Endothelial cell of umbilical vein (primary cell): ENCODE data around the gene TIMP4. TPM values are rescaled to one million over a fixed set of nuclear protein-coding genes. Genes with fewer than 3 reads are reported as not detected.

Experiments
- BruUV-seq: library from RNA; stranded (reverse); fragments of 400-500 nt; replicated peaks from 2 replicates; lab custom pipeline; 2021; lab: Mats Ljungman, UMichigan
- CTCF ChIA-PET: fragments of 300-600, 350-600 bp; sonication (Branson Sonifier 250); formaldehyde crosslinking; loops from one replicate; lab custom pipeline; 2021; ENCODE audit warnings: antibody characterized with exemption, inconsistent platforms; lab: Charles Lee
- POLR2A ChIA-PET: fragments of 300-600, 350-600 bp; sonication (Branson Sonifier 250); formaldehyde crosslinking; loops from one replicate; lab custom pipeline; 2021; ENCODE audit warnings: antibody characterized with exemption, inconsistent platforms; lab: Charles Lee
- DNase-seq: peaks from one replicate; pipeline ENCODE4 v3.0.0-alpha.2; 2011; ENCODE audit warnings: low read depth, low spot score
- FAIRE-seq: peaks from 2 replicates; lab custom pipeline; 2011; peaks lifted over from hg19 to GRCh38; lab: Jason Lieb, UNC
- H2AFZ ChIP-seq: 2 replicates; pipeline ENCODE4 v1.6.0; 2012; ENCODE audit warnings: low read depth, low read length, control low read depth, inconsistent platforms
- H3K27ac ChIP-seq: 2 replicates; pipeline ENCODE4 v1.5.1; 2011; ENCODE audit warnings: low read depth, mild to moderate bottlenecking, control low read depth, low read length, moderate library complexity; ENCODE audit not compliant: insufficient read depth
- H3K27me3 ChIP-seq, 2 experiments: 2 replicates each; pipeline versions ENCODE4 v1.6.0 to v1.6.1; 2011; ENCODE audit warnings: low read length in 2 of 2, mixed read lengths in 1 of 2; ENCODE audit not compliant: control insufficient read depth in 2 of 2, insufficient read depth in 2 of 2
- H3K36me3 ChIP-seq, 2 experiments: 2 replicates in 1 of 2; 3 replicates in 1 of 2; pipeline ENCODE4 v1.5.1; 2011; ENCODE audit warnings: low read length in 2 of 2, mild to moderate bottlenecking in 1 of 2, moderate library complexity in 1 of 2; ENCODE audit not compliant: control insufficient read depth in 2 of 2, insufficient read depth in 2 of 2; ENCODE audit errors: extremely low read depth in 1 of 2
- H3K4me1 ChIP-seq: 3 replicates; pipeline ENCODE4 v1.5.1; 2011; ENCODE audit warnings: mild to moderate bottlenecking, low read length; ENCODE audit not compliant: control insufficient read depth, insufficient read depth; ENCODE audit errors: extremely low read depth
- H3K4me2 ChIP-seq: 2 replicates; pipeline ENCODE4 v1.6.1; 2011; ENCODE audit warnings: low read length, control low read depth, mixed read lengths; ENCODE audit not compliant: insufficient read depth
- H3K4me3 ChIP-seq, 3 experiments: fragments of 200-600 bp in 1 of 3; sonication (generic), shearing (Covaris generic) in 1 of 3; replicated peaks in 1 of 3; 2 replicates each; pipeline ENCODE4 v1.5.1; 2011 to 2016; ENCODE audit warnings: control low read depth in 3 of 3, low read length in 3 of 3, mild to moderate bottlenecking in 2 of 3, inconsistent platforms in 1 of 3, low read depth in 1 of 3, moderate library complexity in 1 of 3; ENCODE audit not compliant: insufficient read depth in 1 of 3
- H3K79me2 ChIP-seq: 2 replicates; pipeline ENCODE4 v1.6.0; 2012; ENCODE audit warnings: low read length, inconsistent platforms; ENCODE audit not compliant: control insufficient read depth, insufficient read depth
- H3K9ac ChIP-seq: replicated peaks from 2 replicates; pipeline ENCODE3; 2011; ENCODE audit warnings: low read length, control low read depth; ENCODE audit not compliant: insufficient read depth; ENCODE audit errors: extremely low read depth
- H3K9me1 ChIP-seq: replicated peaks from 3 replicates; pipeline ENCODE4 v1.6.0; 2011; ENCODE audit warnings: mild to moderate bottlenecking, low read length; ENCODE audit not compliant: control insufficient read depth, insufficient read depth; ENCODE audit errors: extremely low read depth
- H3K9me3 ChIP-seq: replicated peaks from 2 replicates; pipeline ENCODE4 v1.5.1; 2012; ENCODE audit warnings: low read length, inconsistent platforms; ENCODE audit not compliant: control insufficient read depth, insufficient read depth
- H4K20me1 ChIP-seq: replicated peaks from 2 replicates; pipeline ENCODE3; 2011; ENCODE audit warnings: mild to moderate bottlenecking, low read length; ENCODE audit not compliant: control insufficient read depth, insufficient read depth; ENCODE audit errors: extremely low read depth
- CTCF ChIP-seq, 2 donors: IDR thresholded peaks; 1 replicate in 1 of 2; 2 replicates in 1 of 2; pipeline ENCODE4 v1.5.1; 2011; ENCODE audit warnings: low read length in 2 of 2, mild to moderate bottlenecking in 2 of 2, moderate library complexity in 2 of 2, control low read depth in 1 of 2, inconsistent platforms in 1 of 2, low read depth in 1 of 2; ENCODE audit not compliant: insufficient read depth in 1 of 2; ENCODE audit errors: extremely low read depth in 1 of 2
- EZH2 ChIP-seq: IDR thresholded peaks from 2 replicates; pipeline ENCODE4 v1.6.1; 2012; ENCODE audit warnings: borderline replicate concordance, low read depth, mild to moderate bottlenecking, moderate library complexity, low read length, inconsistent platforms; ENCODE audit not compliant: severe bottlenecking
- FOS ChIP-seq: IDR thresholded peaks from 2 replicates; pipeline ENCODE4 v1.6.1; 2011; ENCODE audit warnings: mild to moderate bottlenecking, low read length, moderate library complexity, borderline replicate concordance; ENCODE audit not compliant: insufficient read depth
- GATA2 ChIP-seq: IDR thresholded peaks from 2 replicates; pipeline ENCODE4 v1.7.0; 2011; ENCODE audit warnings: low read depth, mild to moderate bottlenecking, moderate library complexity, mixed read lengths, low read length; ENCODE audit not compliant: insufficient read length, insufficient read depth
- JUN ChIP-seq: IDR thresholded peaks from 2 replicates; pipeline ENCODE4 v1.6.1; 2011; ENCODE audit warnings: borderline replicate concordance, low read depth; ENCODE audit not compliant: insufficient read length, insufficient read depth
- MAX ChIP-seq: IDR thresholded peaks from 2 replicates; pipeline ENCODE4 v1.6.1; 2011; ENCODE audit not compliant: insufficient read depth, insufficient read length
- MYC ChIP-seq: IDR thresholded peaks from one replicate; pipeline ENCODE4 v1.6.1; 2011; ENCODE audit warnings: mild to moderate bottlenecking, low read depth, low read length
- POLR2A ChIP-seq: IDR thresholded peaks from 2 replicates; pipeline ENCODE4 v1.6.1; 2012; ENCODE audit warnings: low read depth, mild to moderate bottlenecking, control low read depth, low read length
- POLR2AphosphoS5 ChIP-seq: IDR thresholded peaks from 2 replicates; pipeline ENCODE4 v1.6.1; 2012; ENCODE audit warnings: low read depth, mild to moderate bottlenecking, control low read depth, low read length, moderate library complexity; ENCODE audit not compliant: insufficient read depth
- dilution Hi-C: fragments of 300-500 bp; cut with MboI; formaldehyde crosslinking; loops from one replicate; pipeline ENCODE4 v1.15.0; 2019; ENCODE audit warnings: low sequenced_read_pairs; ENCODE audit not compliant: extremely low pct_ligation_motif_present
- intact Hi-C: fragments of 100-400 bp; cut with micrococcal nuclease; formaldehyde crosslinking; loops from one replicate; pipeline ENCODE4 v1.10.0; 2022
- polyA plus RNA-seq, 4 experiments: library from polyadenylated mRNA; depleted of rRNA in 3 of 4; stranded (reverse) in 3 of 4; unstranded in 1 of 4; fragments of >200 nt; gene quantifications; 2 replicates each; pipeline versions ENCODE4 v1.2.1 to v1.2.3, GENCODE V29; 2011 to 2012; ENCODE audit warnings: missing spikeins in 1 of 4
- total RNA-seq: library from RNA; stranded (reverse); gene quantifications from 2 replicates; pipeline ENCODE4 v1.2.3, GENCODE V29; 2021

TIMP4 gene
- total and polyA plus RNA-seq, 2 donors (not counting 3 experiments of a cell fraction or from before 2014, with no cell fraction given) = 0.07 to 0.40 TPM

- Histone ChIP-seq H3K4me1 (no peaks in the 10 kb centered on the region), H3K9me3 (no peaks in the 10 kb centered on the region), H3K36me3 (no peaks in the 10 kb centered on the region), H4K20me1 (no peaks in the 10 kb centered on the region), H3K9me1 (no peaks in the 10 kb centered on the region), H2AFZ (no peak overlapping the region), H3K27ac (no peak overlapping the region), H3K79me2 (no peaks in the 10 kb centered on the region), H3K9ac (no peak overlapping the region), H3K4me3 (no peak overlapping the region), H3K4me2 (no peak overlapping the region), H3K27me3 (peaks cover 0 to 5% of the 10 kb centered on the region in 2 experiments)
- no peak for DNase-seq
- dilution Hi-C loops (no loop called here), intact Hi-C loops (no loop called here)
- TF ChIP-seq JUN = no peak
- no peak for TF ChIP-seq GATA2
- no peak for TF ChIP-seq CTCF (IDR thresholded peaks at IDR 0.05; ENCODE audit: extremely low read depth in 1 of 2, insufficient read depth in 1 of 2, low read depth in 1 of 2, low read length in 2 of 2)
- TF ChIP-seq FOS = no peak
- no peak for TF ChIP-seq POLR2A
- no peak for TF ChIP-seq MAX
- TF ChIP-seq POLR2AphosphoS5 = no peak
- no peak for TF ChIP-seq MYC
- TF ChIP-seq EZH2 = no peak
- POLR2A ChIA-PET = no interaction called here
- FAIRE-seq = no peak
- CTCF ChIA-PET = interaction anchor here (1.3 to 2.4 kb wide), 4 partner anchors 12 to 329 kb away, joined by 3 to 11 read pairs (median 6); no protein-coding TSS in a partner anchor
- BruUV-seq = no TSS peak
Observed at GRCh38 chr3:12150112-12150511, 8.6 kb downstream of the TIMP4 start.
